Measurements from ENCODE around the gene PPP1R3E.

The PPP1R3E gene

GRCh38 chr14:23248601-23249000 is 54.1 kb downstream of the PPP1R3E start:
- no peak for DNase-seq (ENCODE audit: low spot score)

Data from hepatic stellate cell (primary cell).